ENCODE data around the gene GRK5. TPM values are rescaled to one million over a fixed set of nuclear protein-coding genes. Genes with fewer than 3 reads are reported as not detected.

The GRK5 gene
- total and polyA plus RNA-seq, 8 donors = 10.9 to 95.9 (median 34.0) TPM

DNA sequence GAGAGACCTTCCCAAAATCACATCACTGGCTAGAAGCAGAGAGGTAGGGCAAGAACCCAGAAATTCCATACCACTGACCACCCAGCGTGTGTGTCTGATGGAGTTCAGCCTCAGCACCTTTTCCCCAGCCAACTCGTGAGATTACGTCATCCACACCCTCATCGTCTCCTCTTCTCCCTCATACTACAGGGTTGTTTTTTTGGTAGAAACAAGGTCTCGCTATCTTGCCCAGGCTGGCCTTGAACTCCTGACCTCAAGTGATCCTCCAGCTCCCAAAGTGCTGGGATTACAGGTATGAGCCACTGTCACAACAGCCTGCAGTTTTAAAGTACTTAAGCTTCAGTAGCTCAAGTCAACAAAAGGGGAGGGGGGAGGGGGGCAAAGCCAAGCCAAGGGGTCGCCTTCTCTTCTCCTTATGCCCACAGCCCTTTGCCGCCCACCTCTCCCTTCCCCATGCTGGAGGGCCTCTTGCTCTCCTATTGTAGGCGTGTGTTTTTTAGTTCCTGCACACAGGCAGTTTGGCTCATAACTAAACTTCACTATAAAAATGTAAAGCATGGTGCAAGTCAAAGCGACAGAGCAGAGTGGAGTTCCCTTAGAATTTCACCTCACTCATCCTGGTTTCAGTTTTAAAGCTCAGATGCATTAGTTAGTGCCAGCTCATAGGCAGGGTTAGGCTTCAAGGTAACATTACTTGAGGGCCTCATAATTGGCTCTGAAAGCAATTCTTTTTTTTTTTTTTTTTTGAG, 23.5 kb upstream of the GRK5 start:
- no peak for DNase-seq
- no peak overlapping the region for H3K27ac ChIP-seq
- no peaks in the 10 kb centered on the region for H3K9me3 ChIP-seq
- no peak overlapping the region for H3K4me3 ChIP-seq
- no peaks in the 10 kb centered on the region for H3K27me3 ChIP-seq
- H3K4me1 ChIP-seq = peaks cover 0 to 7% (median 4%) of the 10 kb centered on the region in 4 donors
- 76 to 93% (median 83%) methylated on average over 8 to 9 of the region's 9 CpGs for WGBS, 5 donors
- H3K36me3 ChIP-seq = no peaks in the 10 kb centered on the region
- TF ChIP-seq POLR2A (IDR thresholded peaks at IDR 0.05) (no peak), EP300 (IDR thresholded peaks at IDR 0.05) (no peak), POLR2AphosphoS5 (IDR thresholded peaks at IDR 0.05) (no peak)
- TF ChIP-seq, protein P1, sequence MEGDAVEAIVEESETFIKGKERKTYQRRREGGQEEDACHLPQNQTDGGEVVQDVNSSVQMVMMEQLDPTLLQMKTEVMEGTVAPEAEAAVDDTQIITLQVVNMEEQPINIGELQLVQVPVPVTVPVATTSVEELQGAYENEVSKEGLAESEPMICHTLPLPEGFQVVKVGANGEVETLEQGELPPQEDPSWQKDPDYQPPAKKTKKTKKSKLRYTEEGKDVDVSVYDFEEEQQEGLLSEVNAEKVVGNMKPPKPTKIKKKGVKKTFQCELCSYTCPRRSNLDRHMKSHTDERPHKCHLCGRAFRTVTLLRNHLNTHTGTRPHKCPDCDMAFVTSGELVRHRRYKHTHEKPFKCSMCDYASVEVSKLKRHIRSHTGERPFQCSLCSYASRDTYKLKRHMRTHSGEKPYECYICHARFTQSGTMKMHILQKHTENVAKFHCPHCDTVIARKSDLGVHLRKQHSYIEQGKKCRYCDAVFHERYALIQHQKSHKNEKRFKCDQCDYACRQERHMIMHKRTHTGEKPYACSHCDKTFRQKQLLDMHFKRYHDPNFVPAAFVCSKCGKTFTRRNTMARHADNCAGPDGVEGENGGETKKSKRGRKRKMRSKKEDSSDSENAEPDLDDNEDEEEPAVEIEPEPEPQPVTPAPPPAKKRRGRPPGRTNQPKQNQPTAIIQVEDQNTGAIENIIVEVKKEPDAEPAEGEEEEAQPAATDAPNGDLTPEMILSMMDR (IDR thresholded peaks at IDR 0.05) = no peak
- intact Hi-C loops (cut with DNase I; ENCODE audit: low total_unique reads) = no loop called here

DNA sequence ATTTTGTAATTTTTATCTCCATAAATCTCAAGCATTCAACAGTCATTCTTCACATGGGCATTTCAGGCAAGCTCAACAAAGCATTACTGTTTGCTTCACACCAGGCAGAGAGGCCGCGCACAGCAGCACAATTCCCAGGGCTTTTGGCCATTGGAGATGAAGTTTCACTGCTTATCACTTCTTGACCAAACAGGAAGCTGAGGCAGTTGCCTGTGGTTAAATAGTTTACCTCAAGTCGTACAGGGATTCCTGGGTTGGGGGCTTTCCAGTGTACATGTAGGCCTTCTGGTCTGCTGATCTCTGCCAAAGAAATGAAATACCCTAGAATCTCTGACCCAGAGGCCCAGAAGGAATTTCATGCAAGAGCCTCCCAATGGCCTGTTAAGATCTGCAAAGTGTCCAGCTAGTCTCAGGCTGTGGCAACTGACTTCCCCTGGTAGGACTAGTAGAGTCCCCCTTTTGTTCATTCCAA, 17.5 kb upstream of the GRK5 start:
- Histone ChIP-seq H3K27ac (peak overlapping the region in 1 of 5 donors; percentile 5), H3K36me3 (no peaks in the 10 kb centered on the region), H3K4me1 (peaks cover 0 to 6% (median 5%) of the 10 kb centered on the region in 4 donors), H3K27me3 (no peaks in the 10 kb centered on the region), H3K4me3 (no peak overlapping the region), H3K9me3 (no peaks in the 10 kb centered on the region)
- intact Hi-C loops (cut with DNase I; ENCODE audit: low total_unique reads) = no loop called here
- 17 to 52% (median 34%) methylated on average over 3 of the region's 3 CpGs for WGBS, 5 donors
- DNase-seq = peak in 1 of 2 donors; percentile 68
- no peak for TF ChIP-seq POLR2AphosphoS5 (IDR thresholded peaks at IDR 0.05)
- TF ChIP-seq, protein P1 (IDR thresholded peaks at IDR 0.05) = no peak
- no peak for TF ChIP-seq EP300 (IDR thresholded peaks at IDR 0.05)
- TF ChIP-seq POLR2A (IDR thresholded peaks at IDR 0.05) = no peak

DNA sequence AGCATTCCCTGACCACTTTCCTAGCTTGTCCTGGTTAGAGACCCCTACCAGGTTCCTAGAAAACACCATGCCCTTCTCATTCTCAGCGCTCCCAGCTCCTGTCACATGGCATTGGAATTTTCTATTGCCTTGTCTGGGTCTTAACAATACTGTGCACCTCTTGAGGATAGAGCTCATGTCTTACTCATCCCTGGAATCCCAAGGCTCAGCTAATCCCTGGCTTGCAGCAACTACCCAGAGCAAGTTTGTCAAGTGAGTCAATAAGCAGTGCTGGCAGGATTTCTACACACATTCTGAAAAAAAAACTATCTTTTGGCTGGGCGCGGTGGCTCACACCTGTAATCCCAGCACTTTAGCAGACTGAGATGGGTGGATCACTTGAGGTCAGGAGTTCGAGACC, 17.0 kb upstream of the GRK5 start:
- no peak for DNase-seq
- TF ChIP-seq EP300 (IDR thresholded peaks at IDR 0.05) (no peak), POLR2AphosphoS5 (IDR thresholded peaks at IDR 0.05) (peak in 1 of 3 donors; percentile 16), POLR2A (IDR thresholded peaks at IDR 0.05) (no peak)
- TF ChIP-seq, protein P1 (IDR thresholded peaks at IDR 0.05) = no peak
- intact Hi-C loops (cut with DNase I; ENCODE audit: low total_unique reads) = no loop called here
- peak overlapping the region in 1 of 5 donors; percentile 5 for H3K27ac ChIP-seq
- no peak overlapping the region for H3K4me3 ChIP-seq
- H3K9me3 ChIP-seq = no peaks in the 10 kb centered on the region
- no peaks in the 10 kb centered on the region for H3K27me3 ChIP-seq
- 69 to 81% (median 73%) methylated on average over 4 of the region's 4 CpGs for WGBS, 5 donors
- no peaks in the 10 kb centered on the region for H3K36me3 ChIP-seq
- H3K4me1 ChIP-seq = peaks cover 0 to 6% (median 5%) of the 10 kb centered on the region in 4 donors

DNA sequence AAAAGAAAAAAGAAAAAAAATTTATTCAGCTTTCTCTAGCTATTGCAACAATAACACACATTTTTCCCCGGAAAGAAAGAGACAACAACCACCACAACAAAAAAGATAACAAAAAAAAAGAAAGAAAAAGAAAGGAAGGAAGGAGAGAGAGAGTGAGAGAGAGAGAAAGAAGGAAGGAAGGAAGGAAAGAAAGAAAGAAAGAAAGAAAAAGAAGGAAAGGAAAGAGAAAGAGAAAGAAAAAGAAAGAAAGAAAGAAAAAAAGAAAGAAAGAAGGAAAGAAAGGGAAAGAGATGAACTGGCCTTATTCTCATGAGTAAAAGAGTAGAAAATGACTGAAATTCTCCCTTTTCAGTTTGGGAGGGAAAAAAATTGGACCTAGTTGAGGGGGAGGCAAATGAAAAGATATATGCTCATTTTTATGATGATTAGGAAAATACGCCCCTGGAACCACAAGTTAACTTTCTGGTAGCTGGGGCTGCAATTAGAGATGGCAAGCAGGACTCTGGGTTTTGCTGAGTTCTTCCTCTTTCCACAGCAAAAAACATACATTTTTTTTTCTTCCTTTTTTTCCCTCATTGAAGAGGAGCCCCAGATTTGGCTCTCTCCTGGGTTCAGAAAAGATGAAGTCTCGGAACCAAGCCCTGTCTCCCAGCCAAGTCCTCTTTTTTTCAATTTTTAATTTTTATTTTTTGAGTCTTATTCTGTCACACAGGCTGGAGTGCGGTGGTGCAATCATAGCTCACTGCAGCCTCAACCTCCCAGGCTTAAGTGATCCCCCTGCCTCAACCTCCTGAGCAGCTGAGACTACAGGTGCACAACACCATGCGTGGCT, 16.2 kb upstream of the GRK5 start:
- peaks cover 0 to 6% (median 5%) of the 10 kb centered on the region in 4 donors for H3K4me1 ChIP-seq
- H3K4me3 ChIP-seq = no peak overlapping the region
- TF ChIP-seq, protein P1 (IDR thresholded peaks at IDR 0.05) = no peak
- no peak for TF ChIP-seq EP300 (IDR thresholded peaks at IDR 0.05)
- no peak for TF ChIP-seq POLR2AphosphoS5 (IDR thresholded peaks at IDR 0.05)
- TF ChIP-seq POLR2A (IDR thresholded peaks at IDR 0.05) = no peak
- no peak overlapping the region for H3K27ac ChIP-seq
- WGBS, 5 donors = 57 to 72% (median 60%) methylated on average over 5 of the region's 5 CpGs
- DNase-seq = no peak
- intact Hi-C loops (cut with DNase I; ENCODE audit: low total_unique reads) = no loop called here
- no peaks in the 10 kb centered on the region for H3K9me3 ChIP-seq
- H3K36me3 ChIP-seq = no peaks in the 10 kb centered on the region
- H3K27me3 ChIP-seq = no peaks in the 10 kb centered on the region
